Spinal cord (tissue), 10 donors: Measurements from ENCODE around the gene MGARP. TPM values are rescaled to one million over a fixed set of nuclear protein-coding genes. Genes with fewer than 3 reads are reported as not detected.
A peak's percentile ranks its signal among the peaks of the same experiment; 100 is the strongest.
"Not testable (repeated sequence)": the region's sequence is repeated elsewhere in the genome, so short reads cannot be mapped to it uniquely, and the experiment has no call there.

Experiments used
- DNase-seq, 6 donors: peaks; one replicate each; pipeline versions ENCODE4 v3.0.0 to v3.0.0-alpha.2; 2013 to 2015; ENCODE audit warnings: low spot score in 6 of 6, low read depth in 4 of 6
- H3K27ac ChIP-seq: one replicate; pipeline ENCODE4 v1.5.1; 2013; ENCODE audit warnings: low read depth, low read length, control low read depth
- H3K27me3 ChIP-seq: one replicate; pipeline ENCODE4 v1.6.1; 2013; ENCODE audit warnings: low read length; ENCODE audit not compliant: control insufficient read depth, insufficient read depth
- H3K36me3 ChIP-seq: one replicate; pipeline ENCODE4 v1.6.1; 2013; ENCODE audit warnings: low read length; ENCODE audit not compliant: control insufficient read depth, insufficient read depth
- H3K4me1 ChIP-seq: one replicate; pipeline ENCODE4 v1.6.1; 2013; ENCODE audit warnings: low read length; ENCODE audit not compliant: control insufficient read depth, insufficient read depth
- H3K4me3 ChIP-seq: one replicate; pipeline ENCODE4 v1.5.1; 2013; ENCODE audit warnings: low read depth, low read length, control low read depth
- H3K9me3 ChIP-seq: one replicate; pipeline ENCODE4 v1.6.1; 2013; ENCODE audit warnings: low read length; ENCODE audit not compliant: control insufficient read depth, insufficient read depth
- WGBS: methylation state at CpG from one replicate; pipeline ENCODE4 v1.1.5; 2013; ENCODE audit warnings: missing lambda C conversion rate; ENCODE audit not compliant: insufficient coverage; 5-methylcytosine and 5-hydroxymethylcytosine counted together
- polyA plus RNA-seq, 2 donors: library from polyadenylated mRNA; unstranded; fragments of 120-200 nt; gene quantifications; one replicate each; pipeline ENCODE4 v1.2.1, GENCODE V29; 2013; ENCODE audit not compliant: insufficient read length in 2 of 2
- total RNA-seq, 2 donors: library from RNA; depleted of rRNA in 1 of 2; stranded (reverse); fragments of 120-200 nt in 1 of 2; fragments of >200 nt in 1 of 2; gene quantifications; one replicate each; pipeline versions ENCODE4 v1.2.3 to v1.2.4, GENCODE V29; 2013 to 2014
- donor health status: healthy.

The MGARP gene
- total and polyA plus RNA-seq, 4 donors = 0.95 to 1.8 (median 1.1) TPM

DNA sequence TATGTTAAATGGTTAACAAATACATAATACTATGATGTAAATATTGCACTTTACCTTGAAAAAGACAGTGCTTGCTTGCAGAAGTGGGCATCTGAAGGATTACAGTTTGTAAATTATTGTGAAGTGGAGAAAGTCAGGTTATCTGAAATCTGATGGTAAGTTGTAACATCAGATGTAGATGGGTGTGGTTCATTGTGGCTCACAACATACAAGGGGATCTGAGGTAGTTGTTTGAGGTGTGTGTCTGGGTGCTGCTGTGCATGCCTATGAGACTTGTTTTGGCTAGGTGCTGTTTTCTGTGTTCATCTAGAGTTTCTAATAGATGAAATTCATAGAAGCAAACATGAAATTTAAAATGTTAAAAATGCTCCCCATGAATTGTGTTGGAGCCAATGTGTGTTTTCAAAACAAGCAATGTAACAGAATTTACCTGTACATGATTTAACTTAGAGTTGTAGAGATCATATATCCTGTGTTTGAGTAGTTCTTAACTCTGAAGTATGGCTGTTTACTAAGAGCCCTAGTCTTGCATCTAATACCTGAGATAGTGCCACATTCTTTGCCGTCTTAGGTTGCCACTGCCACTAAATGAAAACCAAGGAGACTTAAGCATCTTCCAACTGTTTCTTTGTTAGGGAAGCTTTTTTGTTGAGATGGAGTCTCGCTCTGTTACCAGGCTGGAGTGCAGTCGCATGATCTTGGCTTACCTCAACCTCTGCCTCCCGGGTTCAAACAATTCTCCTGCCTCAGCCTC, 34.2 kb upstream of the MGARP start:
- Histone ChIP-seq H3K36me3 (no peaks in the 10 kb centered on the region), H3K9me3 (no peaks in the 10 kb centered on the region), H3K27me3 (no peaks in the 10 kb centered on the region), H3K27ac (no peak overlapping the region), H3K4me1 (no peaks in the 10 kb centered on the region), H3K4me3 (no peak overlapping the region)
- DNase-seq = no peak
- 79% methylated on average over 2 of the region's 4 CpGs for WGBS

GRCh38 chr4:139313414-139313813, 33.4 kb upstream of the MGARP start:
- H3K36me3 ChIP-seq, H3K4me1 ChIP-seq, H3K9me3 ChIP-seq, H3K4me3 ChIP-seq, H3K27me3 ChIP-seq, H3K27ac ChIP-seq, DNase-seq: not testable (repeated sequence)
- 100% methylated on average over 5 of the region's 10 CpGs for WGBS

GRCh38 chr4:139312552-139313332, 32.7 kb upstream of the MGARP start:
- no peak overlapping the region for H3K27ac ChIP-seq
- no peak for DNase-seq
- no peaks in the 10 kb centered on the region for H3K9me3 ChIP-seq
- H3K4me3 ChIP-seq = no peak overlapping the region
- WGBS = 93% methylated on average over 3 of the region's 3 CpGs
- H3K4me1 ChIP-seq = no peaks in the 10 kb centered on the region
- H3K27me3 ChIP-seq = no peaks in the 10 kb centered on the region
- H3K36me3 ChIP-seq = no peaks in the 10 kb centered on the region

GRCh38 chr4:139311909-139312308, 31.9 kb upstream of the MGARP start:
- Histone ChIP-seq H3K27ac (no peak overlapping the region), H3K9me3 (no peaks in the 10 kb centered on the region), H3K36me3 (no peaks in the 10 kb centered on the region), H3K4me3 (no peak overlapping the region), H3K4me1 (no peaks in the 10 kb centered on the region), H3K27me3 (no peaks in the 10 kb centered on the region)
- 100% methylated on average over 1 of the region's 3 CpGs for WGBS
- DNase-seq = no peak

DNA sequence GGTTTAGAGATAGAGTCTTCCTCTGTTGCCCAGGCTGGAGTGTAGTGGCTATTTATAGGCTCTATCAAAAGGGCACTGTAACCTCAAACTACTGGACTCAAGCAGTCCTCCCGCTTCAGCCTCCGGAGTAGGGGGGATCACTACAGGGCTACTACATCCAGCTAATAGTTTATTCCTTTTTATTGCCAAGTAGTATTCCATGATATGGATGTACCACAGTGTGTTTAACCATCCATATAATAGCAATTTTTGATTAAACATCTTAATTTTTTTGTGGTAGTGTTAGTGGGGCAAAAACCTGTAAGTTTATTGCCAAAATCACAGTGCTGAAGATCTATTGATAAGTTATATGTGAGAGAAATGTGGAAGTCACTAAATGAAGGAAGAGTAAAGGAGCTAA, 24.9 kb upstream of the MGARP start:
- DNase-seq = no peak
- Histone ChIP-seq H3K27ac (no peak overlapping the region), H3K4me3 (no peak overlapping the region), H3K36me3 (peaks cover 7% of the 10 kb centered on the region), H3K27me3 (no peaks in the 10 kb centered on the region), H3K4me1 (peaks cover 13% of the 10 kb centered on the region), H3K9me3 (peaks cover 3% of the 10 kb centered on the region)
- whole genome bisulfite sequencing = no CpG with 5 or more reads among the region's 2 CpGs

- Histone ChIP-seq H3K4me3 (peak within 1 kb of the TSS; percentile 89), H3K27ac (peak within 1 kb of the TSS; percentile 95), H3K4me1 (peaks cover 13% of the 10 kb centered on the region), H3K9me3 (peaks cover 3% of the 10 kb centered on the region), H3K36me3 (peaks cover 7% of the 10 kb centered on the region), H3K27me3 (no peaks in the 10 kb centered on the region)
- peak in 3 of 6 donors; percentile 31 to 68 (median 62) for DNase-seq
- under 1% methylated on average over 30 of the region's 46 CpGs for WGBS
These were observed 22.0 kb upstream of the MGARP start, which contains the start of gene NDUFC1 for GRCh38 chr4:139301821-139302611. Gene NDUFC1, minus strand, starts transcription at chr4:139302477. Its CDS starts 6,679 bp downstream, at chr4:139295798.

DNA sequence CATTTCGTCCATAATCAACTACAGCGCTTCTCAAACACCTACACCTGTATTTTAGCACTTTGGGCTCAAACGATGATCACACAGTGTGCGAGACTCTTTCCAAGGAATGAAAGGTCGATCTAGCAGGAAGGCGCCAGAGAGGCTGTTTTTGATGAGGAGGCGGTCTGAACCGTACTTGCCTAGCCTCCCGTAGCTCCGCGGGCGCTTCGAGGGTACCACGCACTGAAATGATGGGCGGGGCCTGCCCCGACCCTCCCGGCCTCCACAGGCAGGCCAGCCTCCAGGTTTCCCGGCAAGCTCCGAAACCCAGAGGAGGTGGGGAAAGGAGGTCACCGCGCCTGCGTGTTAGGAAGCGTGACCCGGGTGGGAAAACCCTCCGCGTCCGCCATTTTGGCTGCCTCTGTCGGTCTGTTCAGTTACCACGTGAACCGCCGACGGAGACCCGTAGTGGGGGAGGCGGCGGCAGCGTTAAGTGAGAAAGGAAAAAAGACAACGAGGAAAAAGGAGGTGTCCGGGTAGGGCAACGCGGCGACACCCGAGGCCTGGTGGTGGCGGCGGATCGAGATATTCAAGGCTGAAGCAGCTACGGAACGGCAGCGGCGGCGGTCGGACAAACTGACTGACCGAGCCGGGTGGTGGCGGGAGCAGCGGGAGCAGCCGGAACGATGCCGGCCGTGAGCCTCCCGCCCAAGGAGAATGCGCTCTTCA, 21.2 kb upstream of the MGARP start, which contains the start of gene NAA15:
TSS of gene NAA15 (plus strand) at position 393 of the 708 bp plus-strand sequence. CDS start at position 666, 273 bp downstream.
- H3K4me3 ChIP-seq = peak within 1 kb of the TSS; percentile 89
- H3K27ac ChIP-seq = peak within 1 kb of the TSS; percentile 95
- H3K9me3 ChIP-seq = peaks cover 3% of the 10 kb centered on the region
- H3K36me3 ChIP-seq = peaks cover 7% of the 10 kb centered on the region
- WGBS = 0% methylated on average over 61 of the region's 61 CpGs
- no peaks in the 10 kb centered on the region for H3K27me3 ChIP-seq
- peaks cover 13% of the 10 kb centered on the region for H3K4me1 ChIP-seq
- DNase-seq = peak; percentile 93 to 99 (median 98)

DNA sequence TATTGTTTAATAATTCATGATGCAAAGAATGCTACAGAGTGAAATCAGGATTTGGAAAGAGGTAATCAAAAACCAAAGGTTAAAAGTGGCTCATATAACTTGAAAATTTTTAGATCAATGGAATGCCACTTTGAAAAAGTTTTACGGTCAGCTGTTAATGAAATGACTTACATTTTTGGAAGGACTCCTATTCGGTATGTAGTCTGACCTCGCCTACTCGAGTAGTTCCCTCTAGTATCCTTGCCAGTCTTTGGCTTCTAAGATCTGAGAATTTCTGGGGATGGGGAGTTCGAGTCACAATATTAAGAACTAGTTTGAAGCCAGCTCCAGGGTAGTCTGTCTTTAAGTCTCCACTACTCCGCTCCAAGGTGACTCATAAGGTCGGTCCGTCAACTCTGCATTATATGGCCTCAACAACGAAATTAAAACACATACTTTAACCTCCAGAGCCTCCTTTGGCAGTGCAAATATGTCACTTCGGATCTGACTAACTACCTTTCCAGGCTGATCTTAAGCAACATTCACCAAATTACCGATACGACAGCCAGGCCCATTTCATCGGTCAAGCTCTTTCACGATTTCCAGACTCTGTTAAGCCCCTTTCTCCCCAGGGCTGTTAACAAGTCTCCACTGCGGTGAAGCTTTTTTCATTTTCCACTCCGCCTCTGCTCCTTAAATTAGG, 20.5 kb upstream of the MGARP start:
- WGBS = 8% methylated on average over 13 of the region's 16 CpGs
- Histone ChIP-seq H3K4me3 (peak overlapping the region; percentile 89), H3K36me3 (peaks cover 7% of the 10 kb centered on the region), H3K27ac (peak overlapping the region; percentile 95), H3K4me1 (peaks cover 13% of the 10 kb centered on the region), H3K9me3 (peaks cover 3% of the 10 kb centered on the region), H3K27me3 (no peaks in the 10 kb centered on the region)
- DNase-seq = no peak
